Glomerular visceral epithelial cell (primary cell): ENCODE measurements around the gene KIAA1191.
"Not testable (repeated sequence)": the region's sequence is repeated elsewhere in the genome, so short reads cannot be mapped to it uniquely, and the experiment has no call there.

ENCODE experiments used
- DNase-seq: peaks from one replicate; pipeline ENCODE4 v3.0.0-alpha.2; 2016; ENCODE audit errors: extremely low spot score

Gene KIAA1191

GRCh38 chr5:176317534-176318374 lies 43.8 kb downstream of the KIAA1191 start:
- DNase-seq, result no peak

GRCh38 chr5:176305356-176305755 lies 56.2 kb downstream of the KIAA1191 start:
- not testable (repeated sequence) for DNase-seq
